Fibroblast of lung (primary cell): ENCODE data around the gene SLCO1A2.

Experiments used
- EZH2 ChIP-seq: IDR thresholded peaks from 2 replicates; pipeline ENCODE4 v1.5.1; 2012; ENCODE audit warnings: low read length, control low read depth, mild to moderate bottlenecking; ENCODE audit errors: missing control alignments
- TF ChIP-seq, protein P1 (sequence below), 2 donors: IDR thresholded peaks in 1 of 2; conservative IDR thresholded peaks in 1 of 2; 1 replicate in 1 of 2; 2 replicates in 1 of 2; pipeline ENCODE4 v1.5.1; 2011 to 2012; ENCODE audit warnings: low read length in 2 of 2, control low read depth in 1 of 2, inconsistent platforms in 1 of 2, low read depth in 1 of 2, mild to moderate bottlenecking in 1 of 2

DNA sequence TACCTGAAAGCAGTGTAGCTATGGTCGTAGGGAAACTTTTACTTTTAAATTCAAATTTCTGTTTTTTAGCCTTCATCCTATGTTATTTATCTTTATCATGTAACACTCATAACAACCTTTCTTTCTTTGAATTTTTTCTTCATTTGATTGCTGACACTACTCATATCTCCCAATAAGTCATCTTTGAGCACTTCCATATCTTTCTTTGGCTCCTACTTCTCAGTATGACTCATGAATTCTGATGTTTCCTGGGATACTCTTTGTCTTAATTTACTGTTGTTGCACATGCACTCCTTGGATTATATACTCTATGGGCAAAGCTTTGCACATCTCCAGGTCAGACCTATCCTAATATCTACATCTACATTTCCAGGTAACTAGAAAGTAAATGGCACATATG, 19.9 kb upstream of the SLCO1A2 start:
- TF ChIP-seq, protein P1, sequence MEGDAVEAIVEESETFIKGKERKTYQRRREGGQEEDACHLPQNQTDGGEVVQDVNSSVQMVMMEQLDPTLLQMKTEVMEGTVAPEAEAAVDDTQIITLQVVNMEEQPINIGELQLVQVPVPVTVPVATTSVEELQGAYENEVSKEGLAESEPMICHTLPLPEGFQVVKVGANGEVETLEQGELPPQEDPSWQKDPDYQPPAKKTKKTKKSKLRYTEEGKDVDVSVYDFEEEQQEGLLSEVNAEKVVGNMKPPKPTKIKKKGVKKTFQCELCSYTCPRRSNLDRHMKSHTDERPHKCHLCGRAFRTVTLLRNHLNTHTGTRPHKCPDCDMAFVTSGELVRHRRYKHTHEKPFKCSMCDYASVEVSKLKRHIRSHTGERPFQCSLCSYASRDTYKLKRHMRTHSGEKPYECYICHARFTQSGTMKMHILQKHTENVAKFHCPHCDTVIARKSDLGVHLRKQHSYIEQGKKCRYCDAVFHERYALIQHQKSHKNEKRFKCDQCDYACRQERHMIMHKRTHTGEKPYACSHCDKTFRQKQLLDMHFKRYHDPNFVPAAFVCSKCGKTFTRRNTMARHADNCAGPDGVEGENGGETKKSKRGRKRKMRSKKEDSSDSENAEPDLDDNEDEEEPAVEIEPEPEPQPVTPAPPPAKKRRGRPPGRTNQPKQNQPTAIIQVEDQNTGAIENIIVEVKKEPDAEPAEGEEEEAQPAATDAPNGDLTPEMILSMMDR (conservative IDR thresholded peaks at IDR 0.05 in 1 of 2, IDR thresholded peaks at IDR 0.05 in 1 of 2; ENCODE audit: low read depth in 1 of 2, low read length in 2 of 2), result no peak
- no peak for TF ChIP-seq EZH2
